Natural killer cell (primary cell): ENCODE results near the gene RELCH. TPM values are rescaled to one million over a fixed set of nuclear protein-coding genes. Genes with fewer than 3 reads are reported as not detected.

Experiments used
- ATAC-seq, 3 donors: fragments of 150-1000 bp in 2 of 3; fragments of 200-7000 bp in 1 of 3; cut with Tn5 transposase; 1 replicate in 1 of 3; 2 replicates in 2 of 3; pipeline ENCODE4 v1.10.0; 2021; ENCODE audit warnings: mild to moderate bottlenecking in 2 of 3, moderate library complexity in 2 of 3
- DNase-seq, 2 donors: peaks; one replicate each; pipeline versions ENCODE4 v3.0.0 to v3.0.0-alpha.2; 2013 to 2021; ENCODE audit warnings: mixed read lengths in 1 of 2
- H3K27ac ChIP-seq: one replicate; pipeline ENCODE4 v1.5.1; 2013; ENCODE audit warnings: mild to moderate bottlenecking, low read length
- H3K27me3 ChIP-seq: one replicate; pipeline ENCODE4 v1.6.1; 2013; ENCODE audit warnings: low read length; ENCODE audit not compliant: control insufficient read depth, insufficient read depth
- H3K36me3 ChIP-seq: one replicate; pipeline ENCODE4 v1.6.1; 2013; ENCODE audit warnings: low read length; ENCODE audit not compliant: control insufficient read depth, insufficient read depth
- H3K4me1 ChIP-seq: one replicate; pipeline ENCODE4 v1.6.1; 2013; ENCODE audit warnings: low read length; ENCODE audit not compliant: control insufficient read depth, insufficient read depth
- H3K4me3 ChIP-seq: one replicate; pipeline ENCODE4 v1.5.1; 2013; ENCODE audit warnings: low read length
- H3K9me3 ChIP-seq: one replicate; pipeline ENCODE4 v1.6.1; 2013; ENCODE audit warnings: low read length; ENCODE audit not compliant: control insufficient read depth, insufficient read depth
- H3K27ac Mint-ChIP-seq, 2 donors: one replicate each; pipeline ENCODE4 v1.8.0; 2022; ENCODE audit warnings: mild to moderate bottlenecking in 2 of 2, mixed read lengths in 2 of 2, moderate library complexity in 1 of 2
- H3K27me3 Mint-ChIP-seq, 2 donors: one replicate each; pipeline ENCODE4 v1.8.0; 2022; ENCODE audit warnings: low read depth in 2 of 2, mixed read lengths in 2 of 2
- H3K36me3 Mint-ChIP-seq: one replicate; pipeline ENCODE4 v1.8.0; 2022; ENCODE audit warnings: mixed read lengths
- H3K4me1 Mint-ChIP-seq, 2 donors: one replicate each; pipeline ENCODE4 v1.8.0; 2022; ENCODE audit warnings: mixed read lengths in 2 of 2
- H3K4me3 Mint-ChIP-seq: one replicate; pipeline ENCODE4 v1.8.0; 2022; ENCODE audit warnings: mild to moderate bottlenecking, moderate library complexity, mixed read lengths
- H3K9me3 Mint-ChIP-seq, 2 donors: one replicate each; pipeline ENCODE4 v1.8.0; 2022; ENCODE audit warnings: mixed read lengths in 2 of 2
- WGBS: methylation state at CpG from one replicate; pipeline ENCODE4 v1.1.7; 2013; ENCODE audit warnings: missing lambda C conversion rate; ENCODE audit not compliant: insufficient coverage; 5-methylcytosine and 5-hydroxymethylcytosine counted together
- intact Hi-C: fragments of 100-400 bp; cut with micrococcal nuclease; formaldehyde crosslinking; loops from one replicate; pipeline ENCODE4 v1.14.2; 2022
- total RNA-seq, 4 donors: library from RNA; stranded (reverse); fragments of 120-200 nt in 1 of 4; gene quantifications; one replicate each; pipeline versions ENCODE4 v1.2.3 to v1.2.4, GENCODE V29; 2013 to 2022
- TF ChIP-seq, protein P1 (sequence below): fragments of 200-600 bp; IDR thresholded peaks from one replicate; pipeline ENCODE4 v1.8.0; 2022; ENCODE audit warnings: antibody characterized with exemption

The RELCH gene
- total RNA-seq, 3 donors from 2014 or later (not counting 1 experiment from before 2014, with no cell fraction given) = 60.1 to 69.9 (median 63.9) TPM

DNA sequence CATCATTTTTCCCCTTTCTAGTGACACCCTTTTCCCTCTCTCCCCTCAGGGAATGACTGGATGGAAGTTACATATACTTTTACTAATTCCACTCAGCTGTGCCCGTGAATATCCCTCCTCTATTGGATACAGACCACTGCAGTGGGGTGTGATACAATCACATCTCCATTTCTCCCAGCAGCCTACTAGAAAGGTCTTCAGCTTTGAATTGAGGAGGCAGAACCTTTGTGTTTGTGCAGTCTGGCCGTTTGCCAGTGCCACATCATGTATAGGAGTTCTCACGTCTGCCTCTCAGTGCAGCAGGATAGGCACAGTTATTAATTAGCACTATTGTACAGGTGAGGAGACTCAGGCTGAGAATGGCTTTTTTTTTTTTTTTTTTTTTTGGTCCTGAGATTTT, 154.4 kb downstream of the RELCH start:
- H3K4me3 ChIP-seq = no peak overlapping the region
- no peaks in the 10 kb centered on the region for H3K27me3 ChIP-seq
- no peaks in the 10 kb centered on the region for H3K9me3 Mint-ChIP-seq
- 82% methylated on average over 3 of the region's 3 CpGs for WGBS
- H3K27ac ChIP-seq = no peak overlapping the region
- TF ChIP-seq, protein P1, sequence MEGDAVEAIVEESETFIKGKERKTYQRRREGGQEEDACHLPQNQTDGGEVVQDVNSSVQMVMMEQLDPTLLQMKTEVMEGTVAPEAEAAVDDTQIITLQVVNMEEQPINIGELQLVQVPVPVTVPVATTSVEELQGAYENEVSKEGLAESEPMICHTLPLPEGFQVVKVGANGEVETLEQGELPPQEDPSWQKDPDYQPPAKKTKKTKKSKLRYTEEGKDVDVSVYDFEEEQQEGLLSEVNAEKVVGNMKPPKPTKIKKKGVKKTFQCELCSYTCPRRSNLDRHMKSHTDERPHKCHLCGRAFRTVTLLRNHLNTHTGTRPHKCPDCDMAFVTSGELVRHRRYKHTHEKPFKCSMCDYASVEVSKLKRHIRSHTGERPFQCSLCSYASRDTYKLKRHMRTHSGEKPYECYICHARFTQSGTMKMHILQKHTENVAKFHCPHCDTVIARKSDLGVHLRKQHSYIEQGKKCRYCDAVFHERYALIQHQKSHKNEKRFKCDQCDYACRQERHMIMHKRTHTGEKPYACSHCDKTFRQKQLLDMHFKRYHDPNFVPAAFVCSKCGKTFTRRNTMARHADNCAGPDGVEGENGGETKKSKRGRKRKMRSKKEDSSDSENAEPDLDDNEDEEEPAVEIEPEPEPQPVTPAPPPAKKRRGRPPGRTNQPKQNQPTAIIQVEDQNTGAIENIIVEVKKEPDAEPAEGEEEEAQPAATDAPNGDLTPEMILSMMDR = no peak
- no peak overlapping the region for H3K4me3 Mint-ChIP-seq
- no peak overlapping the region for H3K27ac Mint-ChIP-seq
- no peaks in the 10 kb centered on the region for H3K36me3 ChIP-seq
- H3K9me3 ChIP-seq = no peaks in the 10 kb centered on the region
- DNase-seq (no peak), ATAC-seq (no peak)
- H3K27me3 Mint-ChIP-seq = peaks cover 0 to 7% of the 10 kb centered on the region in 2 donors
- H3K4me1 ChIP-seq = peaks cover 9% of the 10 kb centered on the region
- intact Hi-C loops = no loop called here
- H3K36me3 Mint-ChIP-seq = no peaks in the 10 kb centered on the region
- peaks cover under 1 to 7% of the 10 kb centered on the region in 2 donors for H3K4me1 Mint-ChIP-seq

DNA sequence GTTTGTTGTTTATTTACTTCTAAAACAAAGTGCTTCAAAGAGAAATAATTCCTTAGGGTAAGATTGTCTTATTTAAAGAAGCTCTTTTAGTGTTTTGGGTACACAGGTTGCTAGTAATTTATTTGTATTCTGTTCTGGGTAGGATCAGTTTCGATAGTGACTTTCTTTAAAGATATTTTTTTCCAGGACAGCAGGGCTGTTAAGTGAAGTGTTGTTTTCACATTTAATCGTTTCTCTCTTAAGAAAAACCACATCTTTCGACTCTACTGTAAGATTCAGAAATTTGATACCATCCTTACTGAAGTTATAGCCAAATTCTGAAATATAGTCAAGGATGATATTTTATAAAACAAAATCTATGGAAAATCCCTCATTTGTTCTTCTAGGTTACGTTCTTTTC, 155.8 kb downstream of the RELCH start:
- no peaks in the 10 kb centered on the region for H3K9me3 Mint-ChIP-seq
- H3K27me3 ChIP-seq = no peaks in the 10 kb centered on the region
- ATAC-seq = no peak
- no peaks in the 10 kb centered on the region for H3K36me3 ChIP-seq
- TF ChIP-seq, protein P1 = no peak
- intact Hi-C loops = no loop called here
- no peaks in the 10 kb centered on the region for H3K36me3 Mint-ChIP-seq
- H3K4me1 ChIP-seq = peaks cover 21% of the 10 kb centered on the region
- H3K4me1 Mint-ChIP-seq = peaks cover 9 to 13% of the 10 kb centered on the region in 2 donors
- H3K4me3 Mint-ChIP-seq = no peak overlapping the region
- no peak overlapping the region for H3K27ac Mint-ChIP-seq
- WGBS = 90% methylated on average over 2 of the region's 4 CpGs
- peaks cover 0 to 7% of the 10 kb centered on the region in 2 donors for H3K27me3 Mint-ChIP-seq
- no peaks in the 10 kb centered on the region for H3K9me3 ChIP-seq
- H3K4me3 ChIP-seq = no peak overlapping the region
- no peak for DNase-seq
- no peak overlapping the region for H3K27ac ChIP-seq

DNA sequence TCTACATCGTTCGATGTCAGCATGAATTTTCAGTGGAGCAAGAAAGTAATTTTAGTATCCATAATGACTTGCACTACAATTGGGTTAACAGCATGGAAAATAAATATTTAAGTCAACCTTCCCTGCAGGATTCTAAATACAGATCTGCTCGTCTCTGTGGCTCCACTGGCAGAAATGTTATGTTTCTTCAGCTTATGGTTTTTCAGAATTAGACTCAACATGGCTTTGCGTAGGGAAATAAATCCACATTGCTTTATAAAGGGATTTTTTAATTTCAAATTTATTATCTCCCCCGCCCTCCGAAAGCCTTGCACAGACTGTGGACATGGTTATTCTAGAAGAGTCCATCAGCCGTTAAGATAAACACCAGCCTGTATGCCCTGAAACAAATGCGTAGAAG, 156.3 kb downstream of the RELCH start:
- H3K4me1 Mint-ChIP-seq = peaks cover 9 to 13% of the 10 kb centered on the region in 2 donors
- no peak overlapping the region for H3K4me3 Mint-ChIP-seq
- 96% methylated on average over 8 of the region's 8 CpGs for WGBS
- H3K36me3 Mint-ChIP-seq = no peaks in the 10 kb centered on the region
- Histone ChIP-seq H3K4me1 (peaks cover 21% of the 10 kb centered on the region), H3K27ac (no peak overlapping the region), H3K4me3 (no peak overlapping the region), H3K27me3 (no peaks in the 10 kb centered on the region), H3K36me3 (no peaks in the 10 kb centered on the region), H3K9me3 (no peaks in the 10 kb centered on the region)
- intact Hi-C loops = no loop called here
- no peaks in the 10 kb centered on the region for H3K9me3 Mint-ChIP-seq
- no peak for ATAC-seq
- H3K27me3 Mint-ChIP-seq = peaks cover 0 to 7% of the 10 kb centered on the region in 2 donors
- H3K27ac Mint-ChIP-seq = no peak overlapping the region
- TF ChIP-seq, protein P1 = no peak
- no peak for DNase-seq

DNA sequence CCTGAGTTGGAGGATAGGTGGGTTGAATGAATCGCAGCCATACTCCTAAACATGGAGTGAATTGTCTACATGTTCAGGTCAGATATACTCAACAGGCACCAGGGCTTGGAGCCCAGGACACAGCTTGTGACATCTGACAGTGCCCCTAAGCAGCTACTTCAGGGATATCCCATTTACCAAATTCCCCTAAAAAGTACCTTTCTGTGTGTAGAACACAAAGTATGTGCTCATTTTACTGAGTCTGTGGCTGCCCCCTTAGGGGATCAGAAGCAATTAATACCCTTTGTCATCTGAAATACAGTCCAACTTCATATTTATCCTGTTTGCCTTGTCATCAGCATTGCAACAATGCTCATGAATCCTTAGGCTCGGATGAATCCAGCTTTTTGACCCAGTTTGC, 158.9 kb downstream of the RELCH start:
- TF ChIP-seq, protein P1 = no peak
- intact Hi-C loops = no loop called here
- WGBS = 95% methylated on average over 2 of the region's 2 CpGs

More for the DNA sequence above, 158.9 kb downstream of the RELCH start:
- Mint-ChIP-seq H3K27me3 (peaks cover 0 to 7% of the 10 kb centered on the region in 2 donors), H3K9me3 (no peaks in the 10 kb centered on the region), H3K4me3 (no peak overlapping the region), H3K36me3 (no peaks in the 10 kb centered on the region), H3K27ac (no peak overlapping the region), H3K4me1 (peaks cover 9 to 13% of the 10 kb centered on the region in 2 donors)
- Histone ChIP-seq H3K27me3 (no peaks in the 10 kb centered on the region), H3K27ac (no peak overlapping the region), H3K4me3 (no peak overlapping the region), H3K36me3 (no peaks in the 10 kb centered on the region), H3K9me3 (no peaks in the 10 kb centered on the region), H3K4me1 (peaks cover 15% of the 10 kb centered on the region)
- ATAC-seq (no peak), DNase-seq (no peak)
